ENCODE measurements around the gene CD63. TPM values are rescaled to one million over a fixed set of nuclear protein-coding genes. Genes with fewer than 3 reads are reported as not detected.

CD63 gene
- total and polyA plus RNA-seq, 9 of the 15 experiments (the other 6 are each of a cell fraction or from before 2014, with no cell fraction given): 313 to 735 (median 433) TPM

GRCh38 chr12:55715833-55716581 lies 12.8 kb downstream of the CD63 start, which contains the start of gene BLOC1S1 (continued):
- TF ChIP-seq KLF6 (CRISPR knock-in tag; IDR thresholded peaks at IDR 0.05; ENCODE audit: borderline replicate concordance) (0 out of 2 replicates have a peak, but pooled peaks have one; percentile 19), NFIC (IDR thresholded peaks at IDR 0.05) (peak; percentile 57), ZBTB49 (CRISPR knock-in tag; IDR thresholded peaks at IDR 0.05; ENCODE audit: borderline replicate concordance) (no peak), FOXK1 (CRISPR knock-in tag; IDR thresholded peaks at IDR 0.05; ENCODE audit: borderline replicate concordance) (no peak), ZNF184 (CRISPR knock-in tag; IDR thresholded peaks at IDR 0.05) (0 out of 2 replicates have a peak, but pooled peaks have one; percentile 35), GABPB1 (CRISPR knock-in tag; IDR thresholded peaks at IDR 0.05) (peak; percentile 87; the same call in 1 of the 2 replicates), ZNF644 (tag; IDR thresholded peaks at IDR 0.05; ENCODE audit: low read depth) (no peak), SP1 (CRISPR knock-in tag; IDR thresholded peaks at IDR 0.05) (peak; percentile 94), THAP12 (CRISPR knock-in tag; IDR thresholded peaks at IDR 0.05) (no peak), PTRF (tag; IDR thresholded peaks at IDR 0.05) (no peak), ELK3 (CRISPR knock-in tag; IDR thresholded peaks at IDR 0.05) (no peak), ZNF551 (CRISPR knock-in tag; IDR thresholded peaks at IDR 0.05) (no peak), XRCC4 (IDR thresholded peaks at IDR 0.05; ENCODE audit: extremely low read depth, insufficient read depth, insufficient read length) (no peak), DLX4 (CRISPR knock-in tag; IDR thresholded peaks at IDR 0.05) (no peak), GATAD2A (IDR thresholded peaks at IDR 0.05) (peak; percentile 77; the same call in 1 of the 2 replicates), SRSF3 (IDR thresholded peaks at IDR 0.05; ENCODE audit: insufficient read depth, low read length) (no peak)
- TF ChIP-seq, protein P1, sequence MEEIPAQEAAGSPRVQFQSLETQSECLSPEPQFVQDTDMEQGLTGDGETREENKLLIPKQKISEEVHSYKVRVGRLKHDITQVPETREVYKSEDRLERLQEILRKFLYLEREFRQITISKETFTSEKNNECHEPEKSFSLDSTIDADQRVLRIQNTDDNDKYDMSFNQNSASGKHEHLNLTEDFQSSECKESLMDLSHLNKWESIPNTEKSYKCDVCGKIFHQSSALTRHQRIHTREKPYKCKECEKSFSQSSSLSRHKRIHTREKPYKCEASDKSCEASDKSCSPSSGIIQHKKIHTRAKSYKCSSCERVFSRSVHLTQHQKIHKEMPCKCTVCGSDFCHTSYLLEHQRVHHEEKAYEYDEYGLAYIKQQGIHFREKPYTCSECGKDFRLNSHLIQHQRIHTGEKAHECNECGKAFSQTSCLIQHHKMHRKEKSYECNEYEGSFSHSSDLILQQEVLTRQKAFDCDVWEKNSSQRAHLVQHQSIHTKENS (CRISPR knock-in tag; IDR thresholded peaks at IDR 0.05): no peak
- TF ChIP-seq, protein P2, sequence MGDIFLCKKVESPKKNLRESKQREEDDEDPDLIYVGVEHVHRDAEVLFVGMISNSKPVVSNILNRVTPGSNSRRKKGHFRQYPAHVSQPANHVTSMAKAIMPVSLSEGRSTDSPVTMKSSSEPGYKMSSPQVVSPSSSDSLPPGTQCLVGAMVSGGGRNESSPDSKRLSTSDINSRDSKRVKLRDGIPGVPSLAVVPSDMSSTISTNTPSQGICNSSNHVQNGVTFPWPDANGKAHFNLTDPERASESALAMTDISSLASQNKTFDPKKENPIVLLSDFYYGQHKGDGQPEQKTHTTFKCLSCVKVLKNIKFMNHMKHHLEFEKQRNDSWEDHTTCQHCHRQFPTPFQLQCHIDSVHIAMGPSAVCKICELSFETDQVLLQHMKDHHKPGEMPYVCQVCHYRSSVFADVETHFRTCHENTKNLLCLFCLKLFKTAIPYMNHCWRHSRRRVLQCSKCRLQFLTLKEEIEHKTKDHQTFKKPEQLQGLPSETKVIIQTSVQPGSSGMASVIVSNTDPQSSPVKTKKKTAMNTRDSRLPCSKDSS (IDR thresholded peaks at IDR 0.05; ENCODE audit: low read depth, partially characterized antibody): no peak

Measured in K562 (cell line).